Stimulated activated CD8-positive, alpha-beta memory T cell treated with anti-CD3 and anti-CD28 coated beads, Interleukin-7, amount 100 ng/mL, for 24 hours (primary cell): Measurements from ENCODE around the gene BGLAP.

ENCODE experiments used
- DNase-seq: peaks from one replicate; pipeline ENCODE4 v3.0.0-alpha.2; 2020; ENCODE audit warnings: low read depth

Gene BGLAP

GRCh38 chr1:156228501-156228900 lies 13.5 kb upstream of the BGLAP start:
- DNase-seq = no peak

- no peak for DNase-seq
Measured at GRCh38 chr1:156229809-156230472, 12.0 kb upstream of the BGLAP start.

GRCh38 chr1:156230473-156230837 lies 11.5 kb upstream of the BGLAP start:
- DNase-seq = no peak

- DNase-seq = no peak
Measured at GRCh38 chr1:156232201-156232894, 9.6 kb upstream of the BGLAP start.

- DNase-seq = no peak
Measured at GRCh38 chr1:156233426-156234127, 8.4 kb upstream of the BGLAP start.

- no peak for DNase-seq
Measured at GRCh38 chr1:156236164-156236563, 5.8 kb upstream of the BGLAP start.

- no peak for DNase-seq
Measured at GRCh38 chr1:156238248-156238647, 3.7 kb upstream of the BGLAP start.

- DNase-seq = no peak
Measured at GRCh38 chr1:156241311-156241811, 623 bp upstream of the BGLAP start.

- no peak for DNase-seq
Measured at GRCh38 chr1:156242738-156243137, 754 bp downstream of the BGLAP start.

GRCh38 chr1:156244126-156244525 lies 2.1 kb downstream of the BGLAP start:
- DNase-seq = no peak

- no peak for DNase-seq
Measured at GRCh38 chr1:156244712-156245111, 2.7 kb downstream of the BGLAP start.

GRCh38 chr1:156245451-156246232 lies 3.7 kb downstream of the BGLAP start:
- no peak for DNase-seq

GRCh38 chr1:156246241-156246780 lies 4.3 kb downstream of the BGLAP start:
- no peak for DNase-seq

GRCh38 chr1:156246781-156247459 lies 4.9 kb downstream of the BGLAP start:
- no peak for DNase-seq

GRCh38 chr1:156247460-156248322 lies 5.7 kb downstream of the BGLAP start, which contains the start of gene PAQR6:
PAQR6 (minus strand) TSS chr1:156248056; CDS start chr1:156246731, 1,325 bp downstream.
- DNase-seq = no peak

GRCh38 chr1:156248323-156248683 lies 6.3 kb downstream of the BGLAP start:
- no peak for DNase-seq

GRCh38 chr1:156249593-156249992 lies 7.6 kb downstream of the BGLAP start:
- no peak for DNase-seq

- DNase-seq = no peak
Measured at GRCh38 chr1:156251527-156251926, 9.5 kb downstream of the BGLAP start.

- no peak for DNase-seq
Measured at GRCh38 chr1:156253634-156254033, 11.7 kb downstream of the BGLAP start.

GRCh38 chr1:156257711-156258110 lies 15.7 kb downstream of the BGLAP start:
- no peak for DNase-seq
